ENCODE results near the gene CDH9.

- TF ChIP-seq CTCF (IDR thresholded peaks at IDR 0.05) (no peak), EP300 (IDR thresholded peaks at IDR 0.05) (no peak), POLR2A (IDR thresholded peaks at IDR 0.05) (no peak)
These were observed 161.2 kb downstream of the CDH9 start for GRCh38 chr5:26877154-26877553.
